HG03175 (cell line): Measurements from ENCODE around the gene SLC16A8.

Experiments used
- ATAC-seq: cut with Tn5 transposase; IDR thresholded peaks from one replicate; pipeline ENCODE4 v1.9.1; 2021; ENCODE audit warnings: mild to moderate bottlenecking, moderate library complexity; ENCODE audit not compliant: unreplicated experiment

SLC16A8 gene

DNA sequence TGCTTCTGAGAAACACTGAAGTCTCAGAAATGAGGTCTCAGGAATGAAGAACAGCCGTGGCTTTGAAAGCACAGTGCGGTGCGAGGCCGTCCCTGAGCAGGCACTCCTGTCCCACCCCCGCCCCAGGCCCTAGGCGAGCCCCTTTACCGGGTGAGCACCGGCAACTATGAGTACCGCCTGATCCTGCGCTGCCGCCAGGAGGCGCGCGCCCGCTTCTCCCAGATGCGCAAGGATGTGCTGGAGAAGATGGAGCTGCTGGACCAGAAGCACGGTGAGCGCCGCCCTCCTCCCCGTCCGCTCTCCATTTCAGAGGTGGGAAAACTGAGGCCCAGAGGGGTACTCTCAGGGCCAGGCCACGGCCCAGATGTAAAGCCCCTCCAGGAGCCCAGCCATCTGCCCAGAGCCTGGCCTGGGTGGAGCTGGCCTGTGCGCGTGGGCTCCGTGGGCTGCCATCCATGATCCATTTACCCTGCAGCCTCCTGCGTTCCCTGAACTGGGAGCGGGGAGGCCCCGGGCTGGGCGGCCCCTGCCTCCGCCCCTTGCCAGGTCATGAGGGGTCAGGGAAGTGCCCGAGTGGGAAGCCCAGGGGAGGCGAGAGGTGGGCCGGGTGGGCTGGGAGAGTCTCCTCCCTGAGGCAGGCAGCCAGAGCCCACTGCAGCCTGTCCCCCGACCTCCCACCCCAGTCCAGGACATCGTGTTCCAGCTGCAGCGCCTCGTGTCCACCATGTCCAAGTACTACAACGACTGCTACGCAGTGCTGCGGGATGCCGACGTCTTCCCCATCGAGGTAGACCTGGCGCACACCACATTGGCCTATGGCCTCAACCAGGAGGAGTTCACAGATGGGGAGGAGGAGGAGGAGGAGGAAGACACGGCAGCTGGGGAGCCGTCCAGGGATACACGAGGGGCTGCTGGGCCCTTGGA lies 9.5 kb downstream of the SLC16A8 start:
- ATAC-seq = no peak

DNA sequence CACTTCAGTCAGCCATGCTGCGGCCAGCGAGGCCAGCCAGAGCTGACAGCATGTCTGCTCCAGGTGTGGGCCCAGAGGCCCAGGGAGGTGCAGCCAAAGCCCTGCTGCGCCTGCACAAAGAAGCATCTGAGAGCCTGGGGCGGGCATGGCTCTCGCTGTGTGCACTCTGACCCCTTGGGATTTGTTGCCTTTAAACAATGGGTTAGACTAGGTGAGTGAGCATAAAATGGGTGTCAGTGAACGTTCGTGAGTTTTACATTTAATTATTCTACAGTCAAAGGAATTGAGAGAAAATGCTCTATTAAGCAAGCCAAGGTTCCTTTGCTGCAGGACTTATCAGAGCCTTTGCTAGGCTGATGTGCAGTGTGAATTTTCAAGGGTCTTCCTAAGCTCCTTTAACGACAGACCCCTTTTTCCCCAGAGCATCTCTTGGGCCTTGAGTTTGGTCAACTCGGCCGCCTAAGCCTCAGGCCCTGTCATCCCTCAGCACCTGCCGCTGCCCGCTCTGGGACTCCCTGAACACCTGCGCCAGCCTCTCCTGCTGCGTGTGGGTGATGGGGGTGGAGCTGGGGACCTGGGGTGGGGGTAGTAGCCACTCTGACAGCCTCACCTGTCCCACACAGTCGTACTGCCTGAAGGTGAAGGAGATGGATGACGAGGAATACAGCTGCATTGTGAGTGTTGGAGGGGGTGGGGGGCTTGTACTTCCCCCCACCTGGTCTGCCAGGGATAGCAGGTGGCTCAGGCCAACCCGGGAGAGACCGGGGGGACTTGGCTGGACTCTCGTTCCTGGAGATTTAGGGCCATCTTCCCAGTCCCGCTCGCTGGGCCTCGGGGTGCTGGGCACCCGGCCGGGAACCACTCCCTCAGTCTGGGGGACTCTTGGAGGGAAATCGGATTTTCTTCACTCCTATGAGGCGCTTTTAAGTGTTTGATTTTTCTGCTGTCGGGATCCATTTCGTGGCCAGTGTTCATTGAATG lies 10.5 kb downstream of the SLC16A8 start:
- no peak for ATAC-seq

DNA sequence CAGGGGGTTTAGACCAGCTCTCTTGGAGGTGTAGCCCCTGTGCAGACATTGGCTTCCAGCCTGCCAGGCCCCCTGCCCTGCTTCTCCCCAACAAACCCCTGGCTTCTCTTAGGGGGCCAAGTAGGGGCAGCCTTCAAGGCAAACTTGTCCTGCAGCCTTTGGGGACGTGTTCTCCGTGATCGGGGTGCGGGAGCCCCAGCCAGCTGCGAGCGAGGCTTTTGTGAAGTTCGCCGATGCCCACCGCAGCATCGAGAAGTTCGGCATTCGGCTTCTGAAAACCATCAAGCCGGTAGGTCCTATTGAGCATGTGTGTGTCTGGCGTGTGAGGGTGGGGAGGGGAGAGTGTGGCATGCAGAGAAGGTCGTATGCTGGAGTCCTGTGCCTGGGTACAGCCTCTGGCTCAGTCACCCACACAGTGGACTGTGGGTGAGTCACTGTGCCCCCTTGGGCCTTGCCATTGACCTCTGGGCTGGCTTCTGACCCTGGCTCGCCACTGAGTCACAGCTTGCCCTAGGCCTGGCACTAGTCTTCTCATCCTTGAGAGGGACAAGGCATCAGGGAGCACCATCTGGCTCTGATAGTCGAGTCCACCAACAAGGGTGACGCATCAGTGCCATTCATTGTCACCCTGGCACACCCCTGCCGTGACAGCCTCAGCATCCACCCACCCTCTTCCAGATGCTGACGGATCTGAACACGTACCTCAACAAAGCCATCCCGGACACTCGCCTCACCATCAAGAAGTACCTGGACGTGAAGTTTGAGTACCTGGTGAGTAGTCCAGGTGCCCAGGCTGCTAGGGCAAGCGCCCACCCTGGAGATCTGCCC lies 11.4 kb downstream of the SLC16A8 start:
- no peak for ATAC-seq

DNA sequence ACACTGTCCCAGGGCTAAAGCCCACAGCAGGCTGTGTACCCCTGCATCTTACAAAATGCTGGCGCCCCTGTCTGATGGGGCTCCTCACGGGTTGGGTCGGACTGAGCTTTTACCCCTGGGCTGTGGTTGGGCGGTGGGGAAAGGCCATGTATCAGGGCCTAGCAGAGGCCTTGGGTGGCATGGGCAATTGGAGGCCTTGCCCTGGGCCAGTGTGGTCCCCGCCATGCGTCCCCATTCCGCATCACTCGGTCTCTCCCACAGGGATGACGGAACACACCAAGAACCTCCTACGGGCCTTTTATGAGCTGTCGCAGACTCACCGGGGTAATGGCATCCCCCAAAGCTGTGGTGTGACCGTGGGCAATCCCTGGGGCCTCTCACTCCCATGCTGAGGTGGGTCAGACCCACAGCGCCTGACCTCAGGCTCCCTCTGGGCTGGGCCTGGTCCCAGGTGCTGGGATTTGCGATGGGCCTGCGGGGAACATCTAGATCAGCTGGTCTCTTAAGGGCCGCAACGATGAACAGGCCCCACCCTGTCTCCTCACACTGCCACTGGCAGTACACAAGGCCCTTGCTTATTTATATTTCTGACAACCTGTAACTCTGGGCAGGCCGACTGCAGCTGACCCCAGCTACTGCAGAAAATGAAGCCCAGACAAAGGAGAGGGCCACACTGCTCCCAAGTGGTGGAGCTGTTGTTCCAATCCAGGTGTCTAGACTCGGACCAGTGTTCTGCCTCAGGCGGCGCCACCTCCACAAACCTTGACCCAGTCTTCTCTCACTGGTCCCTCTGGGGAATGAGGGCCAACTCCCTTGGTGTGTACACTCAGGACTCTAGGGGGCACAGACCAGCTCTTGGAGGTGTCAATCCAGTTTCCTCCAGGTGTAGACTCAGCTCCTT lies 12.3 kb downstream of the SLC16A8 start:
- ATAC-seq = no peak

DNA sequence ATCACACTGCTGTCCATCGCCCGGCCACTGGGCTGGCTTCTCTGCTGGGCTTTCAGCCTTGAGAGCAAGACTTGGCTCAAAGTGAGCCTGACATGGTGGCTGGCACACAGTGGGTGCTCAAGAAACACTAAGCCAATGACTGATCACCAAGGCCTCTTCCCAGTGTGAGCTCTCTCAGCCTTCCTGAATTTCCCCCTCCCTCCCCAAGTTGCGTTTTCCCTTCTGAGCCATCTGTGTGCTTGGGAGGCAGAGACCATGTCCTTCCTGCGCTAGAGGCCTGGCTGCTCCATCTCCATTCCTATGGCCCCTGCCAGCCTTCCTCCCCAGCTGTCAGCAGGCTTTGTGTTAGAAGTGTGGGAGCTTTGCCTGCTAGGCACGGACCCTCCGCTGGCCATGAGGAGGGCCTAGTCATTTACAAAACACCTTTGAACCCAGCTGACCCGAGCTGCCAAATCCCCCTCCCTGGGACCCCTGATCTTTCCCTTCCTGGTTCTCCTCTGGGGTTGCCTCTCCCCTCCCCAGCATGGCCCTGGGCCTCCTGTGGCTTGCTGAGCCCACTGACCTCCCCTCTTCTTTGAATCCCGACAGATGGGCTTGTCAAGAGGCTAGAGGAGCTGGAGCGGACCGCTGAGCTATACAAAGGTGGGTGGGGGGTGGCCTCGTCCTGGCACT lies 13.6 kb downstream of the SLC16A8 start:
- no peak for ATAC-seq

DNA sequence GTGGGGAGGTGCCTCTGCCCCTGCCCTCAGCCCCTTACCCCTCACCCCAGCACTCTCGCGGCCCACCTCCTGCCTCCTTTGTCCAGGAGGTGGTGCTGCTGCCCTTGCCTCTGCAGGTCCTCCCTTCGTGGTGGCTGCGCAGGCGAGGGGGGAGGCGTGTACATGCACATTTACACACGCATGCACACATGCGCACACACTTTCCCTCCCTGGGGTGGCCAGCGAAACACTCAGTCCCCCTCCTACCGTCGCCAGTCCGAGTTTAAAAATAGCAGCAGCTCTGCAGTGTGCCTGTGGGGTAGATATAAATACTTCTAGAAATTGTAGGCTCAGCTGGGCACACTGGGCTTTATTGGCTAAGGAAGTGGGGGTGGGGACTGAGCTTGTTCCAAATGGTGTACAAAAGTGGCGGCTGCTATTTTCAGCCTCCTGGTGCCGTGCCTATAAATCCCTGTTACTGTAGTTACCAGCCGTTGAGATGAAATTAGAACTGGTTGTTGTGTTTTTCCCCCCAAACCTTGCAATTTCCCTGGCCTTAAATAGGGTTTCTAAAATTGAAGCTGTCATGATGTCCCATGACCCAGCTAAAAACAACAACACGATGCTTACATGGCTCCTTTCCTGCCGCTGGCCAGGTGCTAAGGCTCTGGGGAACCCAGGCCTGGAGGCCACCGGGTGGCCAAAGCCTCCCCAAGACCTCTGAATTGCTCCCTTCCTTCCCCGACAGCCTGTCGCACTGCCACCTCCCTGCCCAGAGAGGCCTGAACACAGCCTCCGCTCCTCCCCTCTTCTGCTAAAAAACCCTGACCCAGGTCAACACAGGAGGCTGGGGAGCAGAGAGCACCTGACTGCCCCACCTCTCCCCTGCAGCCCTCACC lies 14.4 kb downstream of the SLC16A8 start:
- ATAC-seq = no peak

DNA sequence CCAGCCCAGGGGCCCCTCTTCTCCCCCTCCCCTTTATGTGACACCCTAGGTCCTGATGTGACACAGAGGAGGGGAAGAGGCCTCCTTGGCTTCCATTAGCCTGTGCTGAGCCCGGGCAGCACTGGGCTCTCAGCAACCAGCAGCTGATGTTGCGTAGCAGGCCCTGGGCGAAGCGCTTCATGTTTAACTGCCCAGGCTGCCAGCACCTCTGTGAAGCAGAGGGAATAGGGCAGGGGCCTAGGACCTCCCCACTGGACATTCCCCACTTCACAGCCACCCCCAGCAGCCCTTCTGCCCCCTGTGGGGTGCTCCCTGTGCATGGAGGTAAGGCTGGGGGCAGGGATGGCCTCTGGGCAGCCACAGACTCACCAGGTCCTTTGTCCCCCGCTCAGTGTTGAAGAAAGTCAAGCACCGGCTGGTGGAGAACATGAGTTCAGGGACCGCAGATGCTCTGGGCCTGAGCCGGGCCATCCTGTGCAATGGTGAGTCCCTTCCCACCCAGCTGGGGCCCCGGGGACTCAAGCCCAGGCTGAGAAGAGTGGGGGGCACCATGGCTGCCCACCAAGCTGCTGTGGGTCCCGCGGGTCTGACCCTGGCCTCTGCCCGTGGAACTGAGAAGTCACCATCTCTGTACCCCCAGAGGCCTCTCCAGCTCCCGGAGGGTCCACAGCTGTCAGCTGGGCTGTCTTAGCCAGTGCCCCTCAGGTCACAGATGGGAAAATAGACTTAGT lies 15.2 kb downstream of the SLC16A8 start:
- ATAC-seq = no peak

DNA sequence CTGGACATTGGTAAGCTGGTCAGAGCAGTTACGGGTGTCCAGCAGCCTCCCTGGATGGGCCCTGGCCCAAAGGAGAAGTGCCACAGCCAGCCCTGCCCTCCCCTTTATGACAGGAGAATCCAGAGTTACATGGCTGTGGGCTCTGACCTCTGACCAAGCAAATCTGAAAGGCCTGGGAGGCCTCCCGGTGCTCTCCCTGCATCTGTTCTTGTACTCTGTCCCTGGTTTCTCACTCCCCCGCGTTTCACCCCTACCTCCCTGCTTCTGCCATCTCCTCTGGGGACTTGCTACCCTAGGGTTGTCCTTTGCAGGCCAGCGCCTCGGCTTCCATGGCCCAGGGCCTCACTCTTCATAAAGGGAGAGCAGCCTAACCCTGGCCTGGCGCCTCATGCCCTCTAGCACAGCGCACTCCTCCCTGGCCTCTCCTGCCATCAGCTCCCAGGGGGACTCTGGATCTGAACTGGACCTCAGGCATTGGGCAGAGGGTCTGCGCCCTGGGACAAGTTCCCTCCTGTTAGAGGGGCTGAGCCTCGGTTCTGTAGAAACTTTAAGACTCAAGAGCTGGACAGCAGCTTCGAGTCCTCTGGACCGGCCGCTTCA lies 16.1 kb downstream of the SLC16A8 start:
- ATAC-seq = no peak

DNA sequence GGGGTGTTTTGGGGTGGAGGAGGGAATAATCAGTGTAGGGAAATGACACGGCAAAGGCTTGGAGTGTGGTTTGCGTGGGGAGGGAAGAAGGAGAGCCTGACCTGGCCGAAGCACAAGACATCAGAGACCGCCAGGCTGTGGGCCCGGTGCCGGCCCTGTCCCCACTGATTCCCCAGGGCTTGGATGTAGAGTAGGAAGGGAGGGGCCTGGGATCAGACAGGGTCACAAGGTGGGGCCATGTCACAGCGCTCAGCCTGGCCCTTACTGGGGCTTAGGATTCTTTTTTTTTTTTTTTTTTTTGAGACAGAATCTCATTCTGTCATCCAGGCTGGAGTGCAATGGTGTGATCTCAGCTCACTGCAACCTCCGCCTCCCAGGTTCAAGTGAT lies 17.0 kb downstream of the SLC16A8 start:
- no peak for ATAC-seq

DNA sequence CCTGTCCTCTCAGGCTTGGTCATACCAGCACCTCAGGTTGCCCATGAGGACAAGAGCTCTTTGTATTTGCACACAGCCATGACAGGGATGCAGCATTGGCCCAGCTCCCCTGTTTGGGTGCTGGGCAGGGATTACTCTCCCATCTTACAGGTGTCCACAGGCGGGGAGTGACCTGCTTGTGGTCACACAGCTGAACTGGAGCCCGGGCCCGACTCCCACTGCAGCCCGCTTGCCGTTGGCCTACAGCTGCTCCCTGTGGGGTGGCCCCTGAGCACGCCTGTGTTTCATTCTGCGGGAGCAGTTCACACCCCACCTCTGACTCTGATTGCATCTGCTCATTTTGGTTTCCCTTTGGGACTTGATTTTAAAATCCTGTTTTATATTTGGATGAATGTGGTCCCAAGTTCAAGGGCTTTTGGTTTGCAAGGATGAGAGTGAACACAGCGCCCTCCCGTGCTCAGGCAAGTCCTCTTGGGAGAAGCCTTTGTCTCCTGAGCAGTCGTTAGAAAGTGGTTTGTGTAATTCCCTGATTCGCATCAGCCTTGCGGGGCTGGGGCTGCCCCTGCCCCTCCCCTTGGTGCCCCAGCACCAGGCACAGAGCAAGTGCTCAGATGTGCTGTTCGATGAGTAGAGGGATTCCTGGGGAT lies 17.5 kb downstream of the SLC16A8 start:
- ATAC-seq = no peak

DNA sequence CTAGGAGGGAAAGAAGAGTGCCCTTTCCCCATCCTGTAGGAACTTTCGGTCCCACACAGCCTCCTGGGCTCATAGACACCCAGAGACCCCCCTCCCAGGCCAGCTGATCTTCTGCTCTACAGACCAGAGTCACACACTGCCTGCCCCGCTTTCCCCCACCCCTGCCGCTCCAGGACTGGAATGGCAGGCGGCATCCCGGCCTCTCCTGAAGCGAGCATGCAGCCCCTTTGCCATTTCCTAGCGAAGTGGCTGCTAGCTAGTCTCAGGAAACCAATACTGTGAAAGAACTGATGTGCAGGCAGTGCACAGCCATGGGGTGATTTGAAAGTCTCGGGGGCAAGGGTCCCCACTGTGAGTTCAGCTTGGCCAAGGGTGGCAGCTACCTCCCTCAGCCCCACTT lies 18.4 kb downstream of the SLC16A8 start:
- ATAC-seq = no peak

DNA sequence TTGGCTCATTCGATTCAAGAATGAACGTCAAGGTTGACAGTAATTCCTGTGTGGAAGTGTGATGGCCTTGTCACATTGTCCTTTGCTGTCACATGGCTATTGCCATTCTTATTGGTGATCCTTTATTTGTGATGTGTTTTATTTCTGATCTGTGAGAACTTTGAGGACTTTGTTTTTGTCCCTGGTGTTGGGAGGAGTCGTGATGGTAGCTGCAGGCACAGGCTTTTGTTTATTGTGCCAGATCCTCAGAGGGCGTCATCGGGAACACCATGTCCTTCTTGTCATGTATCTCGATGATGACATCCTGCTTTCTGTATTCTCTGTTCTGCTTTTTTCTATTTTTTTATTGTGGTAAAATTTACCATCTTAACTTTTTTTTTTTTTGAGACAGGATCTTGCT lies 21.2 kb downstream of the SLC16A8 start:
- ATAC-seq = no peak

DNA sequence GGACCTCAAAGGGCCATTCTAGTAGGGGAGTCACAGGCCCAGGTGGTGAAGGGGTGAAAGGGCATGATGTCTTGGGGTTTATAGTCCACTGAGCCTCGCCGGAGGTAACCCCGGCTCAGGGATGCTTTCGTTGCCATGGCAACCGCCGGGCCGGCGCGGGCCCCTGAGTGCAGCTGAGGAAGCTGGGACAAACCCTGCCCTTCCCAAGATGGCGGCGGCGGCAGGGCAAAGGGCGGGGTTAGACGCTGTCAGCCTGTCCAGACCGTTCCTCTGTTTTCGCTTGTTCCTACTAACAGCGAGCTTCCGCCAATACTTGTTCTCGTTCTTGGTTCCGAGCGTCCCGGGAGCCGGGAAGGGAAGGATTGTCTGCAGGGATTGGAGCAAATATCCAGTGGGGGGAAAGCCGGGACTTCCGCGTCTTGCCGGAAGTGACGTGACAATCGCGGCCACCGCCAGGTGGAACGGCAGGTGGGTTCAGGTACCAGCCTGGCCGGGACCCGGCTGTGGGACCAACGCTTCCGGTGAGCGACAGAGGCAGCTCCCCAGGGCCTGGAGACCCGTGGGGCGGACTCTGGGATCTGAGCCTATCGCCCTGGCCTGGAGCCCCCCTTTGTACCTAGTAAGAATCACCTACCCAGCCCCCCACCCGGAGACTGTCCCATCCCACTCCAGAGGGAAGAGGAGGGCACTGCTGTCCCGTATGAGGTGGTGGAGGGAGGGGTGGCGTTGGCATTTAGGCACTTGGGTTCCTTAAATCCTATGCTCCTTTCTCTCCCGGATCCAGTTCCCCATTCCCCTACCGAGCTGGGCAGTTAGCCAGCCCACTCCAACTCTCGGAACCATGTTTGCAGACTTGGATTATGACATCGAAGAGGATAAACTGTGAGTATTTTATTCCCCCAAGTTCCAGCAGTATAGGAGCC lies 26.8 kb downstream of the SLC16A8 start, which contains the start of gene PICK1:
Gene PICK1 (plus strand): TSS at position 436 of the 923 bp plus-strand sequence. CDS start 406 bp downstream, at position 842.
- ATAC-seq = peak; percentile 67

DNA sequence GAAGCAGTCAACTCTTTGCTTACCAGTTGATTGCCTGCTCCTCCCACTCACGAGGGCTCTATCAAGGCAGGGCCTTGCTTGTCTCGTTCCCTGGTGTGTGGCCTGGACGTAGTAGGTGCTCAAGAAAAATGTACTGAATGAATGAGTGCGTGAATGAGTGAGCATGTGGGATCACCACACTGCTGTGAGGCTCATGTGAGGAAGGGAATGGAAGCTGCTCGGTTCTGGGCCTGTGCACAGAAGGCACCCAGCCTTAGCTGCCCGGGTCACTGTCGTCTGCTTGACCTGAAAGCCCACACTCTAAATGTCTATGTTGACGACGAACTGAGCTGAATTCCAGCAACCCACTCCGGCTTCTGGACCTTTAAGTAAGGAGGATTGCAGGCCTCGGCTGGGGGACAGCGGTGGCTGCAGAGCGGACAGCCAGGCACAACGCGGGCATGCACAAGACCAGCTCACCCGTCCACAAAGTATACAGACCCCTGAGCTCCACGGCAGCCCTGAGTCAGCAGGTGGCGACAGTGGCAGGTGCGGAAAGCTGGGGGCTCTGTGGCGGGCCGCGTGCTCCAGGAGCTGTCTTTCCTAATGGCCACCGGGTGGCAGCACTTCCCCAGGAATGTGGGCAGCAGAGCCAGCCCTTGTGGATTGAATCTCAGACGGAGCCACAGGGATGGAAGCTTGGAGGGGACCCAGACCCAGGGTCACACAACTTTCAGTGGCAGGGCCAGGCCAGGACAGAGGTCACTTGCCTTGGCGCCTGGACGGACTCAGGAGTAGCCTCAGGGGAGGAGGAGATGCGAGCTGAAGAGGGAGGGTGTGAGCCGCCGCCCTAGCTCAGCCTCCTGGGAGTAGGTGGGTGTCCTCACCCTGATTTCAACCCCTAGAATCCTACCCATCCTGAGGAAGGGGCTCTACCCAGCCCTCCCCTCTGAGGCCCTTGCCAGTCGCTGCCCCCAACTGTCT lies 31.8 kb downstream of the SLC16A8 start:
- peak; percentile 55 for ATAC-seq
